HL-60 (cell line): ENCODE measurements around the gene IFFO2.

Experiments used
- DNase-seq, 2 experiments: peaks; one replicate each; pipeline ENCODE4 v3.0.0-alpha.2; 2010 to 2020; ENCODE audit warnings: low read depth in 1 of 2, low spot score in 1 of 2
- H3K27ac ChIP-seq: fragments of 250-450 bp; sonication (Bioruptor Pico); replicated peaks from 2 replicates; pipeline ENCODE4 v1.5.1; 2020; ENCODE audit warnings: mild to moderate bottlenecking, moderate library complexity
- H3K27me3 ChIP-seq: fragments of 250-450 bp; sonication (Bioruptor Pico); 2 replicates; pipeline ENCODE4 v1.5.1; 2021; ENCODE audit warnings: mild to moderate bottlenecking, moderate library complexity; ENCODE audit not compliant: insufficient read depth, poor library complexity, severe bottlenecking
- H3K4me3 ChIP-seq: replicated peaks from 2 replicates; pipeline ENCODE4 v1.5.1; 2011; ENCODE audit warnings: mild to moderate bottlenecking, control low read depth, low read length; ENCODE audit not compliant: insufficient read depth
- GABPA ChIP-seq: IDR thresholded peaks from 2 replicates; pipeline ENCODE4 v1.6.1; 2012; ENCODE audit warnings: low read depth
- POLR2AphosphoS5 ChIP-seq: IDR thresholded peaks from 2 replicates; pipeline ENCODE4 v1.6.1; 2012; ENCODE audit warnings: low read depth
- SPI1 ChIP-seq: IDR thresholded peaks from 2 replicates; pipeline ENCODE4 v1.6.1; 2012; ENCODE audit warnings: low read depth, mild to moderate bottlenecking, borderline replicate concordance
- TF ChIP-seq, protein P1 (sequence below): IDR thresholded peaks from 2 replicates; pipeline ENCODE4 v1.6.1; 2012; ENCODE audit warnings: low read depth; ENCODE audit not compliant: insufficient replicate concordance
- TF ChIP-seq, protein P2 (sequence below): IDR thresholded peaks from one replicate; pipeline ENCODE4 v1.5.1; 2011; ENCODE audit warnings: low read length, control low read depth, inconsistent platforms; ENCODE audit not compliant: insufficient read depth

IFFO2 gene

DNA sequence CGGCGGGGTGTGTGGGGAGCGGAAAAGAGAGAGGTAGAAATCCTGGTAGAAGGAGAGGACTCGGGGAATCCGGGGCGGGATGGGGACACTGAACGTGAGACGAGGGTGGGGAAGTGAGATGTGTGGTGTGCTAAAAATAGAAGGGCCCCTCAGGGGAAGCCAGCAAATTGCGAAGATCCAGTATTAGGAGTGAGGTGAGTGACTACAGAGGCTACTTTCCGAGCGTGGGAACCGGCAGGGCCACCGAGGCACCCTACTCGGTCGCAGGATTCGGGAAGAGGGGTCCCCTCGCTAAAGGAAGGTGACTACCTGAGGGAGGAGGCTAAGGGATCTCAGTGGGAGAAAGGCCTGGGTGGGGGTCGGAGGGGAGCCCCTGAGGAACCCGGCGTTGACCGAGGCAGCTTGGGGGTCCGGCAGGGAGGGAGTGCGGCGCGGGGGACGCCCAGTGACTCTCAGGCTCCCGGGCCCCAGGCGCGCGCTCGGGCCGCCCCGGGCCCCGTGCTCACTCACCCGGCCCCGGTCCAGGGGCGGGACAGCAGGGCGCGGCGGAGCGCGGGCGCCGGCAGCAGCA is 54.4 kb downstream of the IFFO2 start:
- Histone ChIP-seq H3K4me3 (peak overlapping the region; percentile 94), H3K27ac (peak overlapping the region; percentile 100), H3K27me3 (no peaks in the 10 kb centered on the region)
- TF ChIP-seq, protein P1, sequence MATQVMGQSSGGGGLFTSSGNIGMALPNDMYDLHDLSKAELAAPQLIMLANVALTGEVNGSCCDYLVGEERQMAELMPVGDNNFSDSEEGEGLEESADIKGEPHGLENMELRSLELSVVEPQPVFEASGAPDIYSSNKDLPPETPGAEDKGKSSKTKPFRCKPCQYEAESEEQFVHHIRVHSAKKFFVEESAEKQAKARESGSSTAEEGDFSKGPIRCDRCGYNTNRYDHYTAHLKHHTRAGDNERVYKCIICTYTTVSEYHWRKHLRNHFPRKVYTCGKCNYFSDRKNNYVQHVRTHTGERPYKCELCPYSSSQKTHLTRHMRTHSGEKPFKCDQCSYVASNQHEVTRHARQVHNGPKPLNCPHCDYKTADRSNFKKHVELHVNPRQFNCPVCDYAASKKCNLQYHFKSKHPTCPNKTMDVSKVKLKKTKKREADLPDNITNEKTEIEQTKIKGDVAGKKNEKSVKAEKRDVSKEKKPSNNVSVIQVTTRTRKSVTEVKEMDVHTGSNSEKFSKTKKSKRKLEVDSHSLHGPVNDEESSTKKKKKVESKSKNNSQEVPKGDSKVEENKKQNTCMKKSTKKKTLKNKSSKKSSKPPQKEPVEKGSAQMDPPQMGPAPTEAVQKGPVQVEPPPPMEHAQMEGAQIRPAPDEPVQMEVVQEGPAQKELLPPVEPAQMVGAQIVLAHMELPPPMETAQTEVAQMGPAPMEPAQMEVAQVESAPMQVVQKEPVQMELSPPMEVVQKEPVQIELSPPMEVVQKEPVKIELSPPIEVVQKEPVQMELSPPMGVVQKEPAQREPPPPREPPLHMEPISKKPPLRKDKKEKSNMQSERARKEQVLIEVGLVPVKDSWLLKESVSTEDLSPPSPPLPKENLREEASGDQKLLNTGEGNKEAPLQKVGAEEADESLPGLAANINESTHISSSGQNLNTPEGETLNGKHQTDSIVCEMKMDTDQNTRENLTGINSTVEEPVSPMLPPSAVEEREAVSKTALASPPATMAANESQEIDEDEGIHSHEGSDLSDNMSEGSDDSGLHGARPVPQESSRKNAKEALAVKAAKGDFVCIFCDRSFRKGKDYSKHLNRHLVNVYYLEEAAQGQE = peak; percentile 27
- no peak for TF ChIP-seq GABPA
- DNase-seq = peak in 1 of 2 experiments; percentile 42

DNA sequence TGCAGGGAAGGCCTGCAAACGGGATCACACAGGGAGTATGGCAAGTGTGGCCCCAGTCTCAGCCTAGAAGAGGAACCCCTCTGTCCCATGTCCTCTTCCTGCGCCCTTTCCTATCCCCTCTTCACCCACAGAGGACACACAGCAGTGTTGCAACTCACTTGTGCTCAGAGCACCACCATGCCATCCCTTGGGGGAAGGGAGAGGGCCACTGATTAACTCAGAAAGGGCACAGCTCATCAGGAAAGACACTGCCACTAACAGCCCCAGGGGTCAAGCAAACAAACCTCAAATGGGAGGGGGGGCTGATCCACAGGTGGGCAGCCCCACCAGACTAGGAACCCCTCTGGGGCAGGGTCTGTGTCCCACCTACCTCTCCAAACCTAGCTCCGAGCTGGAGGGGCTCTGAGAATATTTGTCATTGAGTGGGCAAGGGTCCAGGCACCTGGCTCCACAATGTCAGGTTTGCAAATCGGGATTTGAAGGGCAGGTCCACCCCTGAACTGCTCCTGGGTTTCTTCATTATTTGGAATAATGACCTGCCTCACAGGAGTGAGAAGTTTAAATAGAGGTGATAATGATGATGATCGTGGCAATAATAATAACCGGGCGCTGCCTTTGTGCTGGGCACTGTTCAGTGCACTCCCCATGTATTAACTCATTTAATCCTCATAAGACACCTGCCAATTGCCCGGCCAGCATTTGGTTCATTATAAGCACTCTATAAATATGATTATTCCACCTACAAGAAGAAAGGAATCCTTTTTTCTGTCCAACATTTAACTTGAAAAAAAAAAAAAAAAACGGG is 55.1 kb downstream of the IFFO2 start:
- peak; percentile 71 to 80 for DNase-seq
- Histone ChIP-seq H3K27me3 (no peaks in the 10 kb centered on the region), H3K27ac (peak overlapping the region; percentile 100), H3K4me3 (peak overlapping the region; percentile 94)
- TF ChIP-seq POLR2AphosphoS5 (no peak), GABPA (no peak), SPI1 (peak; percentile 25; the same call in 1 of the 2 replicates)
- TF ChIP-seq, protein P1 = no peak
- TF ChIP-seq, protein P2, sequence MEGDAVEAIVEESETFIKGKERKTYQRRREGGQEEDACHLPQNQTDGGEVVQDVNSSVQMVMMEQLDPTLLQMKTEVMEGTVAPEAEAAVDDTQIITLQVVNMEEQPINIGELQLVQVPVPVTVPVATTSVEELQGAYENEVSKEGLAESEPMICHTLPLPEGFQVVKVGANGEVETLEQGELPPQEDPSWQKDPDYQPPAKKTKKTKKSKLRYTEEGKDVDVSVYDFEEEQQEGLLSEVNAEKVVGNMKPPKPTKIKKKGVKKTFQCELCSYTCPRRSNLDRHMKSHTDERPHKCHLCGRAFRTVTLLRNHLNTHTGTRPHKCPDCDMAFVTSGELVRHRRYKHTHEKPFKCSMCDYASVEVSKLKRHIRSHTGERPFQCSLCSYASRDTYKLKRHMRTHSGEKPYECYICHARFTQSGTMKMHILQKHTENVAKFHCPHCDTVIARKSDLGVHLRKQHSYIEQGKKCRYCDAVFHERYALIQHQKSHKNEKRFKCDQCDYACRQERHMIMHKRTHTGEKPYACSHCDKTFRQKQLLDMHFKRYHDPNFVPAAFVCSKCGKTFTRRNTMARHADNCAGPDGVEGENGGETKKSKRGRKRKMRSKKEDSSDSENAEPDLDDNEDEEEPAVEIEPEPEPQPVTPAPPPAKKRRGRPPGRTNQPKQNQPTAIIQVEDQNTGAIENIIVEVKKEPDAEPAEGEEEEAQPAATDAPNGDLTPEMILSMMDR = no peak

DNA sequence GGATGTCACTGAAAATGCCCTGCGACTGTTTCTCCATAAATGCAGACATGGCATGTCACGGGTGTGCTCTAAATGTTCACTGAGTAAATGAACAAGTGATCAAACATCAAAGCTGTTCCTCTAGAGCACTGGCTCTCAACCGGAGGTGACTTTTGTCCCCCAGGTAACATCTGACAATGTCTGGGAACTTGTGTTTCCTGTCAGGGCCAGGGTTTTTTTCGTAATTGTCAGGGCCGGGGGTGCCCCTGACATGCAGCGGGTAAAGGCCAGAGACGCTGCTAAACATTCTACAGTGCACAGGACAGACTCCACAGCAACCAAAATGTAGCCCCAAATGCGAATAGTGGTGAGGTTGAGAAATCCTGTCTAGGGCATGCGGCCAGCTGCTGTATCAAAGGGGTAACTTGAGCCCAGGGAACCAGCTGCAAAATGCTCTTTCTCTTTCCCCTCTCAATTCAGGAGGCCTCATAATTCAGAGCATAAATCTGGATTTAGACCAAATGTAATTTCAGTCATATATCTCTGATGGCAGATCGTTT is 56.1 kb downstream of the IFFO2 start:
- Histone ChIP-seq H3K4me3 (no peak overlapping the region), H3K27ac (peak overlapping the region; percentile 100; the same call in 1 of the 2 replicates), H3K27me3 (no peaks in the 10 kb centered on the region)
- peak in 1 of 2 experiments; percentile 67 for DNase-seq
- no peak for TF ChIP-seq SPI1
- TF ChIP-seq, protein P1 = no peak
- TF ChIP-seq POLR2AphosphoS5 = no peak
- TF ChIP-seq, protein P2 = no peak
- no peak for TF ChIP-seq GABPA
